Stimulated activated CD4-positive, alpha-beta T cell treated with anti-CD3 and anti-CD28 coated beads, Interleukin-12 subunit alpha, Interleukin-12 subunit beta, amount 100 ng/mL, for 24 hours (primary cell): Measurements from ENCODE around the gene CAMLG.
A peak's percentile ranks its signal among the peaks of the same experiment; 100 is the strongest.
"Not testable (repeated sequence)": the region's sequence is repeated elsewhere in the genome, so short reads cannot be mapped to it uniquely, and the experiment has no call there.

Experiments
- DNase-seq, 2 experiments: peaks; one replicate each; pipeline ENCODE4 v3.0.0-alpha.2; 2020; ENCODE audit warnings: low read depth in 2 of 2

Gene CAMLG

DNA sequence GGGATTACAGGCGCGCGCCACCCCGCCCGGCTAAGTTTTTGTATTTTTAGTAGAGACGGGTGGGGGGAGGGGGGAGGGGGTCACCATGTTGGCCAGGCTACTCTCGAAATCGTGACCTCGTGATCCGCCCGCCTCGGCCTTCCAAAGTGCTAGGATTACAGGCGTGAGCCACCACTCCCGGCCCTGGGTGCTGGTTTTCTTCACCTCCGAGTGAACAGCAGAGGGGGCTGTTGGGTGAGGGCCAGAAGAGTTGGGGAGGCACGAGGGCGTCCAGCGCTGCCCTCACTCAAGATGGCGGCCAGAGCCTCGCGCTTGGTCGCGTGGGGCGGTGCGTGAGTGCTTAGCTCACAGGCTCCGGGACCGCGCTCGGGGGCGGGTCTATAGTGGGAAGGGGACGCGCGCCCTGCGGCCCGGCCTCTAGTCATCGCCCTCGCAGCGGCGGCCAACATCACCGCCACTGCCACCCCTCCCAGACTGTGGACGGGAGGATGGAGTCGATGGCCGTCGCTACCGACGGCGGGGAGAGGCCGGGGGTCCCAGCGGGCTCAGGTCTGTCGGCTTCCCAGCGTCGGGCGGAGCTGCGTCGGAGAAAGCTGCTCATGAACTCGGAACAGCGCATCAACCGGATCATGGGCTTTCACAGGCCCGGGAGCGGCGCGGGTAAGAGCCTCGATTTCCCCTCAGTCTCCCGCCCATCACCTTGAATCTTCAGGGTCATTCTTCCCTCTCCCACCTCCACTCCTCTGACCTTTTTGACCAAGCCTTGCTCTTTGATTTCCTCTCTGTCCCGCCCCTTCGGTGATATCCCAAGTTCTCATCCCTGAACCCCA, at the start of gene CAMLG:
Gene CAMLG (plus strand): TSS at position 416 of the 830 bp plus-strand sequence. CDS start 73 bp downstream, at position 489.
- DNase-seq, result peak; percentile 91 to 97

- DNase-seq, result not testable (repeated sequence)
These were observed 48.2 kb upstream of the CAMLG start for GRCh38 chr5:134690144-134690543.

DNA sequence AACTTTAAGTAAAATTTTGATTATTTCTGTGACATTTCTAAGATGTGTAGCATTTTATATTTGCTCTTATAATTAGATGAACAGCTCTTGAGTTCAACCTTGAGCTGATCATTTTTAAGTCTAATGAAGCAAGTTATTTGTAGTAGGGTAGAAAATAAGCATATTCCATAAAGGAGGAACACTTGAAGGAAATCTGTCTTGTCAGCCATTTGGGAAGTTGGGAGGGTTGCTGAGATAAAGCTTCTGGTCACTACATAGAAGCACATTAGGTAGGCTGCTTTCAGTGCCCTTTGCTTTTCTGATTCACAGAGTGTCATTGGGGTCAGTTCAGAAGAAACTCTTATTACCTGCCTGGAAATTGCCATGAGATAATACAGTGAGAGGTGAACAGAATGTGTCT, 45.6 kb upstream of the CAMLG start:
- DNase-seq, result no peak

DNA sequence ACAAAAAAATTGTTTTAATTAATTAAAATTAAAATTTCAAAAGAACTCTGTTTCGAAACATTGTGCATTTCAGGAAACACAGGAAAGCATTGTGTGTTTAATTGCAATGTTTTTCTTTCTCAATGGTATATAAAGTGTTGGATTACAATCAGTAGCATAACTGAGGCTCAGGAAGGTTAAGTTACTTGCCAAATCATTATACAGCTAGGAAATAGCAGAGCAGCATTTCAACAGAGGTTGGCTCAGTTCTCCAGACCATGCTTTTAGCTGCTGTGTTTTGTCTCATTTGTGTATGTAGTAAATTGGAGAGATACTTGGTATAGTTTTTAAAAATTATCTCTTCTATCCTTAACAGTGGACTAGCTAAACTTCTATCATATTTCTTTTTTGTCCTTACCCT, 30.0 kb upstream of the CAMLG start:
- DNase-seq, result no peak

DNA sequence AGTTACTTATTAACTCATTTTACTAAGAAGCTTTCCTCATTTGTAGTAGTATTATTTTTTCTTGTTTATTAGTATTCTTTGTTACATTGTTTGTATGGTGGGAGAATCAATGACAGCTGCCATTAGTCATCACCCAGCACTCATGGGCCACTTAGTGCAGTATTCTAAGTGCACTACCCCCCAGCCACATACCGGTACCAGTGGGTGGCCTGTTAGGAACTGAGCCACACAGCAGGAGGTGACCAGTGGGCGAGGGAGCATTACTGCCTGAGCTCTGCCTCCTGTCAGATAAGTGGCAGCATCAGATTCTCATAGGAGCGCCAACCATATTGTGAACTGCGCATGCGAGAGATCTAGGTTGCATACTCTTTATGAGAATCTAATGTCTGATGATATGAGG, 24.2 kb upstream of the CAMLG start:
- no peak for DNase-seq

DNA sequence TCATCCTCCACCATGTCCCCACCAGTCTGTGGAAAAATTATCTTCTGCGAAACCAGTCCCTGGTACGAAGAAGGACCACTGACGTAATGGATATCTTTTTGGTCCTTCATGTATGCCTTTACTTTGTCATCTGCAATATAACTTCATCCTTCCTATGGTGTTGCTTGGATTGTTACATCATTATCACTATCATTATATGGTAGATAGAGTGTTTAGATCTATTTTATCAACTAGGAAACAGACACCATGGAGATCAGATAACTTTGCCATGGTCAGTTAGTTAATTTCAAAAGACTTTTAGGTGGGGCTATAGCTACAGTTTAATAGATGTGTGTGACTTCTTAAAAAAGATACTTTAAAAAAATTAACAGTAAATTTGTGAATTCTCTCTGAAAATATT, 23.8 kb upstream of the CAMLG start:
- DNase-seq, result no peak

DNA sequence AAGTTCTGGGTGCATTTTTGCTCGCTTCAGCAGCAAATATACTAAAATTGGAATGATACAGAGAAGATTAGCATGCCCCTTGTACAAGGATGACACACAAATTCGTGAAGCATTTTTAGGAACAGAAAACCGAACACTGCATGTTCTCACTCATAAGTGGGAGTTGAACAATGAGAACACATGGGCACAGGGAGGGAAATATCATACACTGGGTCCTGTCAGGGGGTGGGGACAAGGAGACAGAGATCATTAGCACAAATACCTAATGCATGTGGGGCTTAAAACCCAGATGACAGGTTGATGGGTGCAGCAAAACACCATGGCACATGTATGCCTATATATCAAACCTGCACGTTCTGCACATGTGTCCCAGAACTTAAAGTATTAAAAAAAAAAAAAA, 22.9 kb upstream of the CAMLG start:
- DNase-seq, result not testable (repeated sequence)

DNA sequence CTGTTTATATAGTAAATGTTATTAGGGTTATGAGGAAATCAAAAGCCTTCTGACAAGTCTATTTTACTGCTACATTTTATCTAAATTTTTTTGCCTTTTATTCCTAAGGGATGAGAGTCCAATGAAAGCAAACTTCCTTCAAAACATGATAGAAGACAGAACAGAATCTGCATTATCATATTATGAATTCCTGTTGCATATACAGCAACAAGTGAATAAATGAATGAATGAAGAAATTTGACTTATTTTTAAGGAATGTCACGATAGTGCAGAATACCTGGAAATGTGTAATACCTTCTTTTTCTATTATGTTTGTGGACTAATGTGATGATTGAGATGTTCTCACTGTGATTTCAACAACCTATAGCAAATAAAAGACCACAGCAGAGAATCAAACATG, 13.5 kb upstream of the CAMLG start:
- no peak for DNase-seq

- no peak for DNase-seq
These were observed 5.5 kb upstream of the CAMLG start for GRCh38 chr5:134732819-134733218.

GRCh38 chr5:134735243-134735642, 3.1 kb upstream of the CAMLG start:
- DNase-seq, result no peak

- DNase-seq, result no peak
These were observed 2.1 kb upstream of the CAMLG start for GRCh38 chr5:134736173-134736812.

- no peak for DNase-seq
These were observed 764 bp downstream of the CAMLG start for GRCh38 chr5:134738963-134739661.

DNA sequence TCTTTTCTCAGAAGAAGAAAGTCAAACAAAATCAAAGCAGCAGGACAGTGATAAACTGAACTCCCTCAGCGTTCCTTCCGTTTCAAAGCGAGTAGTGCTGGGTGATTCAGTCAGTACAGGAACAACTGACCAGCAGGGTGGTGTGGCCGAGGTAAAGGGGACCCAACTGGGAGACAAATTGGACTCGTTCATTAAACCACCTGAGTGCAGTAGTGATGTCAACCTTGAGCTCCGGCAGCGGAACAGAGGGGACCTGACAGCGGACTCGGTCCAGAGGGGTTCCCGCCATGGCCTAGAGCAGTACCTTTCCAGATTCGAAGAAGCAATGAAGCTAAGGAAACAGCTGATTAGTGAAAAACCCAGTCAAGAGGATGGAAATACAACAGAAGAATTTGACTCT, 2.7 kb downstream of the CAMLG start:
- no peak for DNase-seq

DNA sequence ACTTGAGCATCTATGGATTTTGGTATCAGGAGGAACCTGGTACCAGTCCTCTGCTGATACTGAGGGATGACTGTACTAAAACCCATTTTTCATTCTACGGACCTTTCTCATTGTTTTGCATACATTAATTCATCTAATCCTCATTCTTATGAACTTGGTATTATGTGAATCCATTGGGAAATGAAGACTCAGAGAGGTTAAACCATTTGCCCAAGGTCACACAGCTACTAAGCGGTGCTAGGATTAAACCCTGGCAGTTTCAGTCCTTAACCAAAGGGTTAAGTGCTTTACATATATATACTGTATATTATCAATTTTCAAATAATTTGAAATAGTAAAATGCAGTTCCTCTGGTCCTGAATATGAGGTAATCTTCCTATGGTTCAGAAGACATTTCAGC, 3.8 kb downstream of the CAMLG start:
- no peak for DNase-seq

GRCh38 chr5:134749415-134749814, 11.1 kb downstream of the CAMLG start:
- no peak for DNase-seq

DNA sequence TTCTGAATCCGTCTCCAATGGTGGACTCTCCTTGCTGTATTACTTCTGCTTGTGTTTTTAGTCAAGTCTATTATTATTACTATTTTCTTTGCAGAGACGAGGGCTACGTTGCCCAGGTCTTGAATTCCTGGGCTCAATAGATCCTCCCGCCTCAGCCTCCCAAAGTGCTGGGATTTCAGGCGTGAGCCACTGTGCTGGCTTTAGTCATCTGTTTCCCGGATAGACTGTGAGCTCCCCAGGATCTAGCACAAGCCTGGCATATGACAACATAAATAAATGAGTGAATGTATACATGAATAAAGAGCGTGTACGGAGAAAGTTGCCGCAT, 19.8 kb downstream of the CAMLG start:
- no peak for DNase-seq

DNA sequence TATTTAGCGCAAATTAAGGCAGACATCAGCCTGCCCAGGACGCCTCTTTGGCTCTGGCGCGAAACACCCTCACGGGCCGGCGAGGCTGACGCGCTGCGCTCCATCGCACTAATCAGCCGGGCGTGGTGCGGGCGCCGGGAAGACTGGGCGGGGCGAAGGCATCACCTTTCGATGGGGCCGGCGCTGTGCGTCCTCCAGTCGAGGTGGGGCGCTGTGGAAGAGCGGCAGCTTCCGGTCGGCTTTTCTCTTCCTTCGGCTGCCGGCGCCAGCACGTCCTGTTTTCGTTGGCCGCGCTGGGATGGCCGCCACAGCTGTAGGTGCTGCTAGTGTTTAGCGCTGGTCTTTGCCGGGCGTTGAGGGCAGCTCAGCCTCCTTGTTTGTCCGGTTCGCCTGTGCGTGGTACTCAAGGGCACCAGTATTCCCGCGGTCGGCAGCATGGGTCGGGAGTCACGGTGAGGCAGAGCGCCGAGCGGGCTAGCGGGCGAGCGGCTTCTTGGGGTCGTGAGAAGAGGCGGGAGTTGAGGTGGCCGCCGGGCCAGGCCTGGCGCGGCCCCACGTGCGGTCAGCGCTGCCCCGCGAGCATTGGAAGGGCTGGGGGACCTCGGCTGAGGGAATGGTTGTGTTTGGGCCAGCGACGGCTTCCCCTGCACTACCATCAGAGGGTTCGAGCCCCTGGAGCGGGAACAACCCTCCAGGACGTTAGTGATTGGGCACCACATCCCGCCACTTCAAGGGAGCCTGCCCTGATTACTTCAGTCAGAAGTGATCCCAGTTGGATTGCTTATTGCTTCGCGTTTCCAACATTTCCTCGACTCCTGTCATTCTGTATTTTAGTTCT, 20.4 kb downstream of the CAMLG start, which contains the start of gene DDX46:
Gene DDX46 (plus strand): TSS at position 276 of the 838 bp plus-strand sequence. CDS start 160 bp downstream, at position 436.
- DNase-seq, result peak; percentile 86 to 94

DNA sequence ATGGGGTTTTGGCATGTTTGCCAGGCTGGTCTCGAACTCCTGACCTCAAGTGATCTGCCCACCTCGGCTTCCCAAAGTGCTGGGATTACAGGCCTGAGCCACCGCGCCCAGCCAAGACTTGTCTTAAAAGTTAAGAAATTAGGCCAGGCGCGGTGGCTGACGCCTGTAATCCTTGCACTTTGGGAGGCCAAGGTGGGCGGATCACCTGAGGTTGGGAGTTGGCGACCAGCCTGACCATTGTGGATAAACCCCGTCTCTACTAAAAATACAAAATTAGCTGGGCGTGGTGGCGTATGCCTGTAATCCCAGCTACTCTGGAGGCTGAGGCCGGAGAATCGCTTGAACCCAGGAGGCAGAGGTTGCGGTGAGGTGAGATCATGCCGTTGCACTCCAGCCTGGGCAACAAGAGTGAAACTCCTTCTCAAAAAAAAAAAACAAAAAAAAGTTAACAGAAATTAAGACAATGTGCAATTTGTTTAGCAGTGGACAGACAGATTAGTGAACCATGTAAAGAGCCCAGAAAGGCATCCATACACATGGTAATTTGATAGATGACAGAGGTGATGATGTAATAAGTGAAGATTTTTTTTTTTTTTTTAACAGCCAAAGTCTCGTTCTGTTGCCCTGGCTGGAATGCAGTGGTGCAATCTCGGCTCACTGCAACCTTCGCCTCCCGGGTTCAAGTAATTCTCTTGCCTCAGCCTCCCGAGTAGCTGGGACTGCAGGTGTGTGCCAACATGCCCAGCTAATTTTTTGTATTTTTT, 29.4 kb downstream of the CAMLG start:
- not testable (repeated sequence) for DNase-seq

- no peak for DNase-seq
These were observed 30.9 kb downstream of the CAMLG start for GRCh38 chr5:134769206-134769605.

- no peak for DNase-seq
These were observed 34.2 kb downstream of the CAMLG start for GRCh38 chr5:134772461-134773125.
